GM21528 (cell line): ENCODE measurements around the gene UBXN11.
"Not testable (repeated sequence)": the region's sequence is repeated elsewhere in the genome, so short reads cannot be mapped to it uniquely, and the experiment has no call there.

ENCODE experiments used
- ATAC-seq: cut with Tn5 transposase; IDR thresholded peaks from one replicate; pipeline ENCODE4 v1.9.1; 2021; ENCODE audit warnings: mild to moderate bottlenecking, moderate library complexity; ENCODE audit not compliant: unreplicated experiment, low FRiP score

Gene UBXN11

GRCh38 chr1:26337206-26337535 is 30.7 kb upstream of the UBXN11 start:
- no peak for ATAC-seq

- peak; percentile 62 for ATAC-seq
Measured at GRCh38 chr1:26336477-26337205, 30.2 kb upstream of the UBXN11 start.

- no peak for ATAC-seq
Measured at GRCh38 chr1:26335774-26336476, 29.5 kb upstream of the UBXN11 start.

GRCh38 chr1:26333312-26333711 is 26.9 kb upstream of the UBXN11 start:
- ATAC-seq = not testable (repeated sequence)

- ATAC-seq = no peak
Measured at GRCh38 chr1:26330276-26330675, 23.8 kb upstream of the UBXN11 start.

GRCh38 chr1:26329380-26329779 is 22.9 kb upstream of the UBXN11 start:
- not testable (repeated sequence) for ATAC-seq

GRCh38 chr1:26328597-26328996 is 22.2 kb upstream of the UBXN11 start:
- ATAC-seq = no peak

GRCh38 chr1:26327956-26328362 is 21.5 kb upstream of the UBXN11 start:
- ATAC-seq = no peak

GRCh38 chr1:26324550-26324949 is 18.1 kb upstream of the UBXN11 start:
- ATAC-seq = no peak

- no peak for ATAC-seq
Measured at GRCh38 chr1:26323382-26323781, 16.9 kb upstream of the UBXN11 start.

GRCh38 chr1:26322042-26322331 is 15.6 kb upstream of the UBXN11 start:
- no peak for ATAC-seq

GRCh38 chr1:26321315-26322041 is 15.0 kb upstream of the UBXN11 start:
- ATAC-seq = no peak

GRCh38 chr1:26320896-26321295 is 14.5 kb upstream of the UBXN11 start:
- ATAC-seq = no peak

- ATAC-seq = no peak
Measured at GRCh38 chr1:26318338-26319064, 12.1 kb upstream of the UBXN11 start.

- peak; percentile 39 for ATAC-seq
Measured at GRCh38 chr1:26317612-26318337, 11.3 kb upstream of the UBXN11 start, which contains the start of gene CD52. Gene CD52 (plus strand): TSS chr1:26317958. CDS start chr1:26318018, 60 bp downstream.

GRCh38 chr1:26317146-26317545 is 10.7 kb upstream of the UBXN11 start:
- ATAC-seq = no peak

GRCh38 chr1:26315874-26316850 is 9.7 kb upstream of the UBXN11 start:
- ATAC-seq = no peak

- no peak for ATAC-seq
Measured at GRCh38 chr1:26314501-26314900, 8.1 kb upstream of the UBXN11 start.
